ES-I3 (cell line): ENCODE measurements around the gene OTUB2.

Experiments
- H3K36me3 ChIP-seq: 2 replicates; pipeline ENCODE4 v1.6.1; 2013; ENCODE audit warnings: mild to moderate bottlenecking, low read length, control low read depth, moderate library complexity; ENCODE audit not compliant: insufficient read depth
- H3K4me1 ChIP-seq: 2 replicates; pipeline ENCODE4 v1.6.1; 2013; ENCODE audit warnings: mild to moderate bottlenecking, control low read depth, low read length; ENCODE audit not compliant: insufficient read depth
- H3K9ac ChIP-seq: 2 replicates; pipeline ENCODE4 v1.6.1; 2013; ENCODE audit warnings: low read depth, mild to moderate bottlenecking, low read length, moderate library complexity
- H3K9me3 ChIP-seq: 2 replicates; pipeline ENCODE4 v1.6.1; 2013; ENCODE audit warnings: mild to moderate bottlenecking, low read length, moderate library complexity; ENCODE audit not compliant: control insufficient read depth, insufficient read depth

Gene OTUB2

DNA sequence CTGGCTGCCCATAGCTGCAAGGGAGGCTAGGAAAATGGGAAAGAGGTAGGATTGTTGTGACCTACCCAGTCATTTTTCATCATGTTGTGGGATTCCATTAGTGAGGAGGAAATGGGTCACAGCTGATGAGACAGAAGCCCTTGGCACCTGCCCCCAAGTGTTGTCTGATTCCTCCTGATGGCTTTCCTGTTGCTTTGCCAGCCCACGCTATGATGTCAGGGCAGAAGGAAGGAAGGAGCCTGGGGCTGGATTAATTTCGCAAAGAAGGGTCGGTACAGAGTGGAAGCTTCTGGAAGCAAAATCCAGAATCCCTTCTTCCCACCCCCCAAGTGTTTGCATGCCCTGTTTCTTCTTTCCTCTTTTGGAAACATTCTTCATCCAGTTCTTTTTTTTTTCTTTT is 8.7 kb downstream of the OTUB2 start:
- Histone ChIP-seq H3K9ac (no peak overlapping the region), H3K9me3 (no peaks in the 10 kb centered on the region), H3K36me3 (no peaks in the 10 kb centered on the region), H3K4me1 (no peaks in the 10 kb centered on the region)

DNA sequence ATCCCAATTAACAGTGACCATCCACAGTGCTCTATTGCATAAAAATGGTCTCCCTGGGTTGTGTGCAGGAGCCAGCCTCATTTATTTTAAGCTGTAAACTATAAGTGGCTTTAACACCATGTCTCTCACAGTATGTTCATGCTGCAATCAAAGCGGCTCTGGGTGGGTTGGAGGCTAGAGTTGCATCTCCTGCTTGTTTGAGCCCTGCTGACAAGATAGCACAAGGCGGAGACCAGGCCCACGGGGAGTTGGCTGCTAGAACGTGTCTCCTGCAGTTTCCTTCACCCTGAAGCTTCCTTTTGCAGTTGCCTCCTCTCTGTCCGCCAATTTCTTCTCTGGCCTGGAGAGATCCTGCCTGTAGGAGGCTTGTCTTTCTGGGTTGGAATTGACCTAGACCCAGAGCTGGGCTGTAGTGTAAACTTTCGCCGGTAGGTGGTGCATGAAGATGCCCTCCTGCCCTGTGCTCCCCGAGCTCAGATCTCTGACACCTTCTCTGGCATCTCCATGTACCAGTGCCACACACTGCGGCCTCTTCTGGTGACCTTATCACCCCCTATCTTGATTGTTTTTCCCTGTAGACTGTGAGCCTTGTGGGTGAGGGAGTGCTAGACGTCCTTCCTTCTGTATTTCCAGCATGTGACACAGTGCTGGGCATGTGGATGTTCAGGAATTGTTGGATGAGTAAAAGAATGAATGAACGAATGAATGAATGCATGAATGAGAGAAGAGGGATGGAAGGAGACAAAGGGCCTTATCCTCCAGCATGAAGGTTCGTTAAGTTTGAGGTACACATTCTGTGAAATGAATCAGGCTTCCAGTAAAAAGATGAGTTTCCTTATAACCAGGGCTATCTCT is 10.4 kb downstream of the OTUB2 start:
- Histone ChIP-seq H3K4me1 (no peaks in the 10 kb centered on the region), H3K9me3 (no peaks in the 10 kb centered on the region)

DNA sequence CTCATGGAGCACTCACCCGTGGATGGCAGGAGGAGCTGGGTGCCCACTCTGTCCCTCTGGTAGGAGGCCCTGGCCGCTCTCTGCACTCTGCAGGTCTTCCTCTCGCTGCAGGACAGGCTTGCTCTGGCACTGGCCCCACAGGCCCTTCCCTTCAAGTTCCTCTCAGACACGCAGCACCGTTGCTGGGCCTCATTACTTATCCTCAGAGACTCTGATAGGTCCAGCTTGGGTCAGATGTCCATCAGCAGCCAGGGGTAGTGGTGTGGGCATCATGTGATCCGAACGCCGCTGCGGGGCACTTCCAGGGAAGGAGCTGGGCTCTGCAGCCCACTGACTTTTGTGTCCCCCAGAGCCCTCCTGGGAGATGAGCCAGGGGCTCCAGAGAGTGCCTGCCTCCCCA is 11.8 kb downstream of the OTUB2 start:
- no peaks in the 10 kb centered on the region for H3K4me1 ChIP-seq
- H3K36me3 ChIP-seq = no peaks in the 10 kb centered on the region
- H3K9me3 ChIP-seq = no peaks in the 10 kb centered on the region
- H3K9ac ChIP-seq = no peak overlapping the region

More for the DNA sequence above, 10.4 kb downstream of the OTUB2 start:
- Histone ChIP-seq H3K9ac (no peak overlapping the region), H3K36me3 (no peaks in the 10 kb centered on the region)

DNA sequence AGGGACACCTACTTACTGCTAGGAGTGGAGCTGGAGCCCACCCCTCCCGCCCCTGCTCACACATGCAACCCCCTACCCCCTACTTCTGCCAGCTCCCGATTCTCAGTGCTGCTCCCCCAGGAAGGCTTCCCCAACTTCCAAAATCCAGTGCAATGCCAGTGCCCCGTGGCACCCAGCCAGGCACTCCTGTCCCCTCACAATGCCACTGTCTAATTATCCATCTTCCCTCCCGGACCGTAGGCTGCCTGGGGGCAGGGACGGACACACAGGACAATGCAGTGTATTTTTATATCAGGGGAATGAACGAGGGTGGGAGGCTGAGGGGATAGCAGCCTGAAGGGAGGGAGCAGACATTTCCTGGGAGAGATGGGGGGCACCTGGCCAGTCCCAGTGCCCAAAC is 12.4 kb downstream of the OTUB2 start:
- Histone ChIP-seq H3K9me3 (no peaks in the 10 kb centered on the region), H3K4me1 (no peaks in the 10 kb centered on the region), H3K36me3 (no peaks in the 10 kb centered on the region), H3K9ac (no peak overlapping the region)

DNA sequence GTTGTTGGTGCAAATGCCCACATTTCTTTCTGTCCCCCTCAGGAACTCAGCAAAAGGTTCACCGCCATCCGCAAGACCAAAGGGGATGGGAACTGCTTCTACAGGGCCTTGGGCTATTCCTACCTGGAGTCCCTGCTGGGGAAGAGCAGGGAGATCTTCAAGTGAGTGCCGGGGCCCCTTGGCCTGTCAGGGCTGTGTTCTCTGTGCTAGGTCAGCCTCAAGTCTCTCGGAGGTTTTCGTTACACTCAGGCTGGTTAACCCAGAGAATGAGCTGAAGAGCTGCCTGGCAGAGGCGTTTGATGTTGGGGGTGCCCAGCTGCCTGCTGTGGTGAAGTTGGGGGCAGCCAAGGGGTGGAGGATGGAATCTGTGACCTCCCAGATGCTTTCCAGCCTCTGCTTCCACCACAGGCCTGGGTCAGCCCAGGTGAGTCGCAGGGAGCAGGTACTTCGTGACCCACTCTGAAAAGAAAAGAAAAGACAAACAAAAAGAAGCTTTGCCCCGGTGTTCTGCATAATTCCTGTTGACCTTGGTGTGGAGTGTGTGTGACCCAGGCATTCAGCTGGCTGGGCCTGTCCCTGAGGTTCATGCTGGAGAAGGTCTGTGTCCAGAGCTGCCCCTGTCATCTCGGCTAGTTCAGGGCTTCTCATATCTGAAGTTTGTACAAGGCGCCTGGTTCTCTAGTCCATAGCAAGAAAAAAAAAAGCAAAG is 12.9 kb downstream of the OTUB2 start:
- Histone ChIP-seq H3K36me3 (no peaks in the 10 kb centered on the region), H3K9ac (no peak overlapping the region), H3K4me1 (no peaks in the 10 kb centered on the region), H3K9me3 (no peaks in the 10 kb centered on the region)

DNA sequence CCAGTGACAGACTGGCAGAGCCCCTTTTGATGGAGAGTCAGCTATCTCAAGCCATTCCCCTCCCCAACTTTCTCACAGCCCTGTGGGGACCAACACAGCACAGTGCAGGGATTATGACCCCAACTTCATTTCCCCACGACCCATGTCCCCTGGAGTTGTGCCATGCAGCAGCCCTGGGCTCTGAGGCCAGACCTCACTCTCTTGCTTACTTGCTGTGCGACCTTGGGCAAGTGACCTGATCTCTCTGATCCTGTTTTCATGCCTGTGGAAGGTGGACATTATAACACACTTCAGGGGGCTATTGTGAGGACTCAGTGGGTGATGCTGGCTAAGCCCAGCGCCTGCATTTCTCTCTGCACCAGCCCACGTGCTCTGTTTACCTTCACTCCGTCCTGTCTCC is 14.1 kb downstream of the OTUB2 start:
- H3K4me1 ChIP-seq = no peaks in the 10 kb centered on the region
- H3K36me3 ChIP-seq = no peaks in the 10 kb centered on the region; the same call in 1 of the 2 replicates
- no peak overlapping the region for H3K9ac ChIP-seq
- H3K9me3 ChIP-seq = no peaks in the 10 kb centered on the region

DNA sequence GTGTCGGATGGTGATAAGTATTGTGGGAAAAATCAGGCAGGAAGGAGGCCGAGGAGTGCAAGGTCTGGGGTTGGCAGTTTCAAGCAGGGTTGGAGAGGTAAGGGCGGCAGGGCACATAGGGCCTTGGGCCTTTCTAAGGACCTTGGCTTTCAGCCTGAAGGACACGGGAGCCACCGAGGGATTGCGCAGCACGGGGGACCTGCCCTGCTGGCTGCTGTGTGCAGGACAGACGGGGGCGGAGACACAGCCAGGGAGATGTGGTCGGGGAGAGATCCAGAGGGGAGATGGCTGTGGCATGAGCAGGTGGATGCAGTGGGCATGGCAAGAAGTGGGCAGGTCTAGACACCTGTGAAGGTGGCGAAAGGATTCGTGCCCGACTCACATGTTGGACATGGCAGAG is 14.7 kb downstream of the OTUB2 start:
- Histone ChIP-seq H3K36me3 (no peaks in the 10 kb centered on the region; the same call in 1 of the 2 replicates), H3K4me1 (no peaks in the 10 kb centered on the region), H3K9ac (no peak overlapping the region), H3K9me3 (no peaks in the 10 kb centered on the region)

DNA sequence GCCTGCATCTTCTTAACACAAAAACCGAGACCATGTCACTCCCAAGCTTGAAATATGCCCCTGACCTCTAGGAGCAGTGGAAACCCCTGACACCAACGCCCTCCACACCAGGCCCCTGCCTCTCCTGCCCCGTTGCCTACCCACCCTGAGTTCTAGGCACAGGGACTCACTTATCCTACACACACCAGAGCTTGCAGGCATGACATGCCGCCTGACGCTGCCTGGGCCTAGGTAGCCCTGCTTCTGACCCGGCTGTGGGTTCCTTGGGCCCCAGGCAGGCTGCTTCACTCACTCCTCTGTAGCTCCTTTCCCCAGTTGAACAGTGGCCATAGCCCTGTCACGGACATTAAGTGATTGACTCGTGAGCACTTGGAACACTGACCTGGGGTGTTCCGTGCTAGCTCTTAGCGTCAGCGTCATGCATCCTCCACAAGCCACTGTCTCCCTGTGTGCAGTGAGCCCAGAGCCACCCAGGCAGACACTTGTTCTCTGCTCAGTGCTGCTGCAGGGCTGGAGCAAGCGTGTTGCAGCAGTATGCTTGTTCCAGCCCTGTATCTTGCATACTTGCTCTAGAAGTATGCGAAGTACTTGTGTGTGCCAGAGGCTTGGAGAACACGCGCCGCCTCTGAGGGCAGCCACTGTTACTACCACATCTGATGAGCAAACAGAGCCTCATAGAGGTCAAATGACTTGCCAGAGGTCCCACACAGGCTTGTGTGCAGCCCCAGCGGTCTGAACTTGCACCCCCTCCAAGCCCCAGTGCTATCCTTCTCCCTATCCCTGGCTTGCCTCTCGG is 15.6 kb downstream of the OTUB2 start:
- H3K9ac ChIP-seq = no peak overlapping the region

DNA sequence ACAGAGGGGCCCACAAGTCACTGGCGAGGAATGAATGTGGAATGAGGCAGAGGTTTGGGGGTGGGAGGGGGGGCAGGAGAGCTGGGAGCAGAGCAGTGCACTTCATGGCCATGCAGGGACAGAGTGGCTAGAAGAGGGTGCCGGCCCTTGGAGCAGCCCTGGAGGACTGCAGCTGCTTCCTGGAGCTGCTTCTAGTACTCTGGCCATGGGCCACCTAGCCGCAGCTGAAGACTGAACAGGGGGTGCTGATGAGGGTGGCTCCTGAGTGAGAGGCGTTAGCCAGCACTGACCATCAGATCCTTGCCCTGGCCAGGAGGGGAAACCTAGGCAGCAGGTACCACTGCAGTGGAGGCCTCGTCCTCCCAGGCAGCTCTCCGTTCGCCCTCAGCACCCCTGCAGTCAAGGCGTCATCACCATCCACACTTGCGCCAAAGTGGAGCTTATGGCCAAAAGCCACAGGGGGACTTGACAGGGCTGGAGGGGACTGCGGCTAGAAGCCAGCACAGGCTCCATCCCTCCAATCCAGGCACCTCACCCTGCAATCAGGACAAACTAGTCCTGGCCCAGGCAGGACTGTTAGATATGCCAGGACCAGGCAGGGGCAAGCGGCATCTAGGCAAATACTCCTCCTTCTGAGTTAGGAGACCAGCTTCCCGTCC is 16.4 kb downstream of the OTUB2 start:
- H3K4me1 ChIP-seq = no peaks in the 10 kb centered on the region
- H3K9ac ChIP-seq = no peak overlapping the region
- no peaks in the 10 kb centered on the region for H3K9me3 ChIP-seq
- H3K36me3 ChIP-seq = peaks cover 4% of the 10 kb centered on the region

More for the DNA sequence above, 15.6 kb downstream of the OTUB2 start:
- H3K4me1 ChIP-seq = no peaks in the 10 kb centered on the region
- peaks cover 4% of the 10 kb centered on the region for H3K36me3 ChIP-seq
- H3K9me3 ChIP-seq = no peaks in the 10 kb centered on the region

DNA sequence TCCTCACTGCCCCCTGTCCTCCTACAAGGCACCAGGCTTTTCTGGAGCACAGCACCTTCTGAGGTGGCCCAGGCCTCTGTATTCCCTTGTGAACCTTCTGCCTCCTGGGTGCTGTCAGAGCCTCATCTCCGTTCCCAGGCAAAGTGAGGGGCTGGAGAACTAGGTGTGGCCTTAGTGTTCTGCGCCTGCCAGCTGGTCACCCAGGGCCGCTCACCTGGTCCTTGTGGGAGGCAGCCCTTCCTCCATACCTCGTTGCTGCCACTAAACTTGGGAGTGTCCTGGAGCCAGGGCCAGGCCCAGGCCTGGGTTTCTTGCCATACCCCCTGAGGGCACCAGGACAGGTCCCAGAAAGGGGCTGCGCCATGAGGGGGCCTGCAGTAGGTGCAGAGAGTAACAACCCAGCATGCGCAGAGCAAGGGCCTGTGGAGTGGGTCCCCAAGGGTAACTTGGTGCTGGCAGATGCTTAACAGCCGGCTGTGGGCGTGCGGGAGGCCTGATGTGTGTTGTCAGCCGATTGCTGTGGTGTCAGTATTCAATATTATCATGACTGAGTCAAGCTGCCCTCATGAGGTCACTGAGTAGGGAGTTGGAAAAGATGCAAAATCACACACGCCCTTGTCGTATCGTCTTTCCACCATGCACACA is 17.1 kb downstream of the OTUB2 start:
- Histone ChIP-seq H3K4me1 (no peaks in the 10 kb centered on the region), H3K9me3 (no peaks in the 10 kb centered on the region), H3K9ac (no peak overlapping the region), H3K36me3 (peaks cover 10% of the 10 kb centered on the region)

DNA sequence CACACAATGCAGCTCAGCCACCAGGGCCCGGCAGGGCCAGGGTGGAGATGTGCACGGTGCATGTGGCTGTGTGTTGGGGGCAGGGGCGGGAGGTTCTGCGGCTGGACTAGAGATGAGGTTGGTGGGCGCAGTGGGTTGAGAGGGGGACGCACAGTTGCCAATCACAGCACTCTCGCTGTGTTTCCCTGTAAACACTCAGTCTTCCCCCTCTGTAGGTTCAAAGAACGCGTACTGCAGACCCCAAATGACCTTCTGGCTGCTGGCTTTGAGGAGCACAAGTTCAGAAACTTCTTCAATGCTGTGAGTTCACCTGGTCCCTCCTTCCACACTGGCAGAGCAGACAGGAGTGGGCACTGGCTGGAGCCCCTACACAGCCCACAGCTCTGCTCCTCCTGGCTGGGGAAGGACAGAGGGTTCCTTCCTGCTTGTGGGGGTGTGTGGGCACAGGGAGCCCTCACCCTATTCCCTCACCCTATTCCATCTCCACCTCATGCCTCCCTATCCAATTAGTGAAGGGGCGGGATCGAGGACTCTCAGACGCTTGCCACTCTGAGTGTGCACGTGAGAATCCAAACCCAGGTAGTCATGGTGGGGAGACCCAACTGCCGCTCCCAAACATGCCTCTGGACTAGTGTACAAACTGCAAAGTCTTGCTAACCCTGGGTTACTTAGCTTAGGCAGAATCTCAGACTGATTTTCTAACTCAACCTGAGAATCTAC is 17.8 kb downstream of the OTUB2 start:
- peaks cover 10% of the 10 kb centered on the region for H3K36me3 ChIP-seq
- no peaks in the 10 kb centered on the region for H3K4me1 ChIP-seq
- H3K9ac ChIP-seq = no peak overlapping the region
- no peaks in the 10 kb centered on the region for H3K9me3 ChIP-seq

DNA sequence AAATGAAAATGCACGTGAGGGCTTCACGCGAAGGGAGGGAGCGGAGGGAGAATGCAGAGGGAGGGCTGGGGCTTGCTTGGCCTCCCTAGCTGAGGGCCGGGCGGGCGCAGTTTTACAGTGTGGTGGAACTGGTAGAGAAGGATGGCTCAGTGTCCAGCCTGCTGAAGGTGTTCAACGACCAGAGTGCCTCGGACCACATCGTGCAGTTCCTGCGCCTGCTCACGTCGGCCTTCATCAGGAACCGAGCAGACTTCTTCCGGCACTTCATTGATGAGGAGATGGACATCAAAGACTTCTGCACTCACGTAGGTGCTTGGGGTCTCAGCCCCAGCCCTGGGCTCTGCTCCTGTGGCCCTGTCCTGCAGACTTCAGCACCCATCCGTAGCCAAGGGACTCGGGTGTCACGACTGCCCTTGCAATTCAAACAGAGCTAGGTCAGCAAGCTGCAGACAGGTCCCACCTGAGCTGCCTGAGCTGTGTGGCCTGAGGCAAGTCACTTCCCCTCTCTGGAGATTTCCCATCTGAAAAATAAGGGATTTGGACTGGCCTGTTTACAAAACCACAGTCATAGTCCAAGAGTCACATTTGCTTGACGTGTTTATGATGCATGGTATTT is 18.4 kb downstream of the OTUB2 start:
- H3K4me1 ChIP-seq = no peaks in the 10 kb centered on the region
- H3K36me3 ChIP-seq = peaks cover 10% of the 10 kb centered on the region

DNA sequence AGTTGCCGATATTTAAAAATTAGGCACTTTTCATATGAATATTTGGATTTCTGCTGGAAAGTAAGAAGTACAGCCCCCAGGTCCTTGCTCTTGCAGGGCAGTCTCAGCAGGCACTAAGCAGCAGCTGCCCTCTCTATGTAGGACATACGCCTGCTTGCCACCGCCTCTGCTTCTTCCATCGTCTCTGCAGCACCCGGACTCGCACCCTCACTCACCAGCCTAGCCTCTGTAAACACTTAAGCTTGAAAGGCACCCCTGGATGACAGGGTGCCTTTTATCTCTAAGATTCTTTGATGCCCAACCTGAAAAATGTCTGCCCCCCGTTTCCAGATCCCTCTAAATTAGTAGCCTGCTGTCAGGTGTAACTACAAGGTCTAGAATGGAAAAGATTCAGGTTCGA is 19.0 kb downstream of the OTUB2 start:
- Histone ChIP-seq H3K36me3 (peaks cover 10% of the 10 kb centered on the region), H3K4me1 (no peaks in the 10 kb centered on the region), H3K9me3 (no peaks in the 10 kb centered on the region), H3K9ac (no peak overlapping the region)

More for the DNA sequence above, 18.4 kb downstream of the OTUB2 start:
- no peaks in the 10 kb centered on the region for H3K9me3 ChIP-seq
- H3K9ac ChIP-seq = no peak overlapping the region
